DMS79 (cell line): ENCODE results near the gene FAM32A.

Source experiments
- DNase-seq: peaks from one replicate; lab custom pipeline; 2025; lab: John Stamatoyannopoulos, UW

The FAM32A gene

DNA sequence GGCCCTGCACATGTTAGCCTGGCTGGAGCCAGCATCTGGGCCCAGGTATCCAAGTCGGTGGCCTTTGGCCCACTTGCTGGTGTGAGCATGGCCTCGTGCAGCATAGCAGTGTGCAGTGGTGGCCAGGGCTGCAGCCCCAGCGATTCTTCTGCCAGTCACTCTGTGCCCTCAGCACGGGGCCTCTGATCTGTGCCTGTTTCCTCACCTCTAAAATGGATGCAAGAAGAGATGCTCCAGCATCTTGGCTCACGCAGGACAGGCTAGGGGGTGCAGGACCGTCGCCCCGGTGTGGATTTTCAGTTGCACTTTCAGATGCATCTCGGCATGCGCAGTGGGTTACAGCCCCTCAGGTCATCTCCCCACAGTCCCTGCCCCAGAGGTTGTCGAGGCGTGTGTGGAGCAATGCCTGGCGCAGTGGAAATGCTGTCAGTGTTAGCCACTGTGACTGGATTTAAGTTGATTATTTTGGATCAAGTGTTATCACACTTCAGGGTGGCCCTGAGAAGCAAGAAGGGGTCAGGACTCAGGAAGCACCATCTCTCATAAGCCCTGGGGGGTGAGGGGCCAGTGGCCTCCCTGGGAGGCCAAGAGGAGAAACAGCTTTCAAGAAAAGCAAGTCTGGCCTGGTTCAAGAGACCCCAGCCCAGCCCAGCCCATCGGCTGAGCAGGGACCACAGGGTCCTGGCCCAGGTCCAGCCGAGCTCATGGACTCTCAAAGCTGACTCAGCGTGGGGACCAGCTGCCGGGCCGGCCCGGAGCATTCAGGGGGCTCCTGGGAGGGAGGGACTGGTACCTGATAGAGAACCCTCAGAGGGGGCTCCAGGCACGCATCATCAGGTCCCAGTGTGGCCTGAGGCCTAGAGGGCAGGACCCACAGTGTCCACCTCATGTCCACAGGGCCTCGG lies 40.3 kb downstream of the FAM32A start:
- DNase-seq: no peak

DNA sequence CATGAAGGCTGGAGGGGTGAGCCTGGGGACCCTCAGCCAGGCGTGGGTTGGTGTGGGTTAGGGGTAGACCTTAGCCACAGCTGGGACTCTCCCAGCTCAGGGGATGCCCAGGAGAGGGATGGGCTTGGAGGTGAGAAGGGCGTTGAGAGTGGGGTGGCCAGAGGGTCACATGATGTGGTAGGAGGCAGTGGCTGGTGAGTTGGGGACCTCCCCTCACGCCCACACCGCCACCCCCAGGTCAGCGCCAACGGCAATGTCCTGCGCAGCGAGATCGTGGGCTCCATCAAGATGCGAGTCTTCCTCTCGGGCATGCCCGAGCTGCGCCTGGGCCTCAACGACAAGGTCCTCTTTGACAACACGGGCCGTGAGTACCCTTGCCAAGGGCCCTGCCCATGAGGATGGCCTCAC lies 41.0 kb downstream of the FAM32A start:
- no peak for DNase-seq

DNA sequence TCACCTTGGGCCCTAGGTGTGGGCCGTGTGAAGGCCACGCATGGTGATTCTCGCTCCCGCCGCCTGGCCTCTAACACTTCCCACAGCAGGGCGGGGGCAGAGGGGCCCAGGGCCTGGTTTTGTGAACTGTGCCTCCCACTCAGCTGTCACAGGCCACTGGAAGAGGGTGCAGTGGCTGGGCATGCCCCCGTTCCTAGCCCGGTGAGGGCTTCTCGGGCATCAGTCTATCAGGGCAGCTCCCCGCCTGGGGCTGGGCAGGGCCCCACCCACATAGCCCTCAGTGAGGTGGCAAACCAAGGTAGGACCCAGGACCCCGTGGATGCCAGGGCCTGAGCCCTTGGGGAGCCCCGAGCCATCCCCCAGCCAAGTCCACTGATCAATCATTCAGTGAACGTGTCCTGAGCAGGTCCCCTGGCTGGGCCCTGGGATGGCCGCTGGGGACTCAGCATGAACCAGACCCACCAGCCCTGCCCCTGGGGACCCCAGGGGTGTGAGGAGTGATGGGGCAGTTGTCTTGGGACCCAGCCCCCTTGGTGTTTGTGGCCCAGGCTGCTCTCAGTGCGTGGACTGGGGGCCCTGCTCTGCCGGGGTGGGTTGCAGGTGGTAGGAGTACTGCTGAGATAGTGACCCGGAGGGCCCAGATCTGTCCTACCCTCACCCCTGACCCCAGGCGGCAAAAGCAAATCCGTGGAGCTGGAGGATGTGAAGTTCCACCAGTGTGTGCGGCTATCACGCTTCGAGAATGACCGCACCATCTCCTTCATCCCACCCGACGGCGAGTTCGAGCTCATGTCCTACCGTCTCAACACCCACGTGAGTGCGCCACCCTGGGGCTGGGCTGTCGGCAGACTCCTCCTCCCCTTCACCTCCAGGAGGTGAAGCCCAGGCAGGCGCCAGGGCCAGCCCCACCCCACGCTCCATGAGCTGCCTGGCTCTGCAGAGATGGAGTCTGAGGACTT lies 41.9 kb downstream of the FAM32A start:
- DNase-seq: no peak

DNA sequence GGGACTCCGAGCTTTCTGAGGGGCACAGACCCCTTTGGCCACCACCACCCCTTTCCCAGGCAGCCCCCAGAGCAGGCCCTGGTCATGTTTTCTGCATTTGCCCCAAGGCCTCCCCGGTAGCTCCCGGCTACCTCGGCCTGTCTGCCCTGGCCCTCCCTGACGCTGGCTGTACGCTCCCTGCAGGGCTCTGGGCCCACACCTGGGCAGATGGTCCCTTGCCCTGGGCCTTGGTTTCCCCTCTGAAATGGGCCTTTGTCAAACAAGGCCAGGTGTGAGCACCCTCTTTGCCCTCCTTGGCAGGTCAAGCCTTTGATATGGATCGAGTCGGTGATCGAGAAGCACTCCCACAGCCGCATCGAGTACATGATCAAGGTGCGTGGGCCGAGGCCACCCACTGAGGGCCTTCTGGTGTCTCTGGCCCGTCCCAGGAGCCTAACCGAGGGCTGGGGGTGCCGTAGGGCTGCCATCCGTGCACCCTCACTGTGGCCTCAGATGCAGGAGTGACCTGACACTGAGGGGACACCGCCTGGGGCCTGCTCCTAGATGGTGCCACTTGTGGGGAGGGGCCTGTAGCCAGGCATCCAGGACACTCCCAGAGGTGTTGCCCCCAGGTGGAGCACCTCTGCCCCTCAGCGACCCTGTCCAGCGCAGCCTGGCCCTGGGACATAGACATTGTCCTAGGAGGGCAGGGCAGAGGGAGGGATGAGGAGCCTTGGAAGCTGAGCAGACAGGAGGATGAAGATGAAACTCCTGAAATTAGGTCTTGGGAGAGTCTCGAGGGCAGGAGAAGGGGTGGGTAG lies 42.8 kb downstream of the FAM32A start:
- no peak for DNase-seq

DNA sequence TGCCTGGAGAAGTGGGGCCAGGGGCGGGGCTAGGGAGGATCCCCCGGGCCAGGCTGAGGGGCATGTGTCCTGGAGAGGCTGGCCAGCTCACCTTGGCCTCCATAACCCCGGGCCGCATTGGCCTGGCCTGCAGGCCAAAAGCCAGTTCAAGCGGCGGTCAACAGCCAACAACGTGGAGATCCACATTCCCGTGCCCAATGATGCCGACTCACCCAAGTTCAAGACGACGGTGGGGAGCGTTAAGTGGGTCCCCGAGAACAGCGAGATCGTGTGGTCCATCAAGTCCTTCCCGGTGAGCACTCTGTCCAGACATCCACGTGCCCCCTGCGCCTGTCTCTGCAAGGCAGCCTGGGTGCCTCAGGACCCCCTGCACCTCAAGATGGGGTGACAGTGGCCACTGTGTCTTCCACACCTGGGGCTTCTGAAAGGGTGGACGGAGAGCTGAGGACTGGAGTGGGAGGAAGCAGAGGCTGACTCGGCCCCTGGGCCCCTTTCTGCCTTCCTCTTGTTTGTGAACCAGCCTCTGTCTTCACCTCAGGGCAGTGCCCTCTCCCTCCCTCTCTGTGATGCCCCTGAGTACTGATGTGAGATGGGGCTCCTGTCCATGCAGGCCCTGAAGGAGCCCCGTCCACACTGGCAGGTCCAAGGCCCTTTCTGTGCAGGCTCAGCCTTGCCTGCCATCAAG lies 43.6 kb downstream of the FAM32A start:
- DNase-seq: no peak

DNA sequence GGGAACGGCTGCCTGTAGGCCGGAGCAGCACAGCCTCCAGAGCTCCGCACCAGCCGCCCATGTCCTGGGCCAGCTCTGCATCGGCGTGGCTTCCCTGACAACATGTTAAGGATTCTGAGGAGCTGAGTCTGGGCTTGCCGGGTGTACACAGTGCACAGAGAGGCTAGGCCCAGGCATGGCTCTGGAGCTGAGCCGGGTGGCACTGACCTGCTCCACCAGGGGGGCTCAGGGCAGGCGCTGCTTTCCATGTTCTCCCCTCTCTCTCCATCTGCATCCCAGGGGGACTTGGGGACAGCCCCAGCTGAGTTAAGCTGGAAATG lies 44.1 kb downstream of the FAM32A start:
- DNase-seq: no peak

DNA sequence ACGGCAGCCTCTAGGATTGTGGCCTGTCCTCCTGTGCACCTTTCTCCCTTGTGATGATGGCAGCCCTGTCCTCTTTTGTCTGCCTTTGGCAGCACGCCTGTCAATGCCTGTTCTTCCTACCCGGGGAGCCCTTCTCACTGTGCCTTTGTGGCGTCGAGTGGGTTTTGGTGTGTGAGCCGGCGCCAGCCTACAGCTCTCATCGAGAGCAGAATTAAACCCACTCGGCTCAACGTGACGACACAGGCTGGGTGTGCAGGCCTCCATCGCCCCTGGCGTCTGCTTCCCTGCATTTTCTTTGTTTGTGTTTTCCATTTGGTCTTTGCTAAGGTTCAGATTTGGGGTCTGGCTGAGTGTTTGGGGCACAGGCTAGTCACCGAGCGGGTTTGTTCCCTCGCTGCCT lies 46.9 kb downstream of the FAM32A start:
- DNase-seq: no peak

DNA sequence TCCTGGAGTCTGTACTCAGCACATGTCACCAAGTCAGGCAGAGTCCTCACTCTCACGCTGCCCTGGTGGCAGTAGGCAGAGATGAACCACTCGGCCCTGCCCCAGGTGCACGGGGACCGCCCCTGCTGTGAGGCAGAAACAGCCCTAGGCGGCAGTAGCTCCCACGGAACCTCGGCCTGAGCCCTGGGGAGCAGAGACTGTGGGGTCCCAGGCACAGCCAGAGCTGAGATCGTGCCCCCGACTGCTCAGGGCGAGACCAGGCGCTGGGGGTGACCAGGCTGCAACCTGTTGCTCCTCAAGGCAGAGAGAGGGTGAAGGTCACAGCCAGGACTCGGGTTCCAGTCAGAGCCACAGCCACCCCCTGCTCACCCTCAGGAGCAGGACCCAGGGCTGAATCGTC lies 47.4 kb downstream of the FAM32A start:
- DNase-seq: no peak

DNA sequence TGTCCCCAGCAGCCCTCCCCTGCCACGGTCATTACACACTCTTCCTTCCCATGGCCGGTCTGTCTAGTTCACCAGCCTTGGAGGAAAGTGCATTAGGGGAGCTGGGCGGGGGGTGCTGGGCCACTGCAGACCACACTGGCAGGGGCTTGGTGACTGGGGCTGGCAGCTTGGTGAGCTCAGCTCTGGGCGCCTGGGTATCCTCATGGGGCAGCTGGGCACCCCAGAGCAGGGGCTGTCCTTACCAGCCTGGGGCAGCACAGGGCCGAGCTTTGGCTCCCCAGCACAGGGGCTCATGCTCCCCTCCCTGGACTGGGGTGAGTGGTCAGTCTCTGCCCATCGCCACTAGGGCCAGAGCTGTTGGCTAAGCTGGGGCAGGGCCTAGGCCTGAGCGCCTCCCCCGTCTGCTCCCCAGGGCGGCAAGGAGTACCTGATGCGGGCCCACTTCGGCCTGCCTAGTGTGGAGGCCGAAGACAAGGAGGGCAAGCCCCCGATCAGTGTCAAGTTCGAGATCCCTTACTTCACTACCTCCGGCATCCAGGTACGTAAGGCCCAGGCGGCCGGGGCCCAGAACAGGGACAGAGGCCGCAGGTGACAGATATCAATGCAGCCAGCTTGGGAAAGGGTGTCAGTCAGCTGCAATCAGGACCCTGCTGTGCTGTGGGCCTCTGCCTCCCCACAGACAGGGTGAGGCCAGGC lies 48.0 kb downstream of the FAM32A start:
- DNase-seq: no peak

DNA sequence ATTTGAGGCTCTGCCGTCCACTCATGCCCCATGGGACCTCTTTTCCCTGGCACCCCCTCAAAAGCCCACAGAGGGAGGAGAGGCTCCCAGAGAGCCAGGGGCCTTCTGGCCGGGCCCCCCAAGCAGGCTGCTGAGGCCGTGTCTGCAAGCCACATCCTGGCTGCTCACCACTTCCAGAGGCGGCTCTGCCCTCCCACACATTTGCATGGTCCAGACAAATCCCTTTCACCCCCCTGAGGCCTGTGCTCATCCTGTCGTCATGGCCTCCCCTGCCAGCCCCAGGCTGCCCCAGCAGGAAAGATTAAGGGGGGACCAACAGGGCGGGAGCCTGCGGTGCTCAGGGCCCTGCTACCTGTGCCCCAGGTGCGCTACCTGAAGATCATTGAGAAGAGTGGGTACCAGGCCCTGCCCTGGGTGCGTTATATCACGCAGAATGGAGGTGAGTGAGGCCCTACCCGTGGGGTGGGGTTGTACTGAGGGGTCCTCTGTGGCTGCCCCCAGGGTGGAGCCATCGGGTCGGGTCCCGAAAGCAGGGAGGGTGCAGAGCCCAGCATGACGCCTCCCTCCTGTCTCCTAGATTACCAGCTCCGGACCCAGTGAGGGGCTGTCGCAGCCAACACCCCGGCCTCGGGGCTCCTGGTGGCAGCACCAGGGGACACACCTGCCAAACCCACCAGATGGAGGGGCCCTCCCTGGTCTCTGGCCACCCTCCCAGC lies 48.8 kb downstream of the FAM32A start:
- no peak for DNase-seq

DNA sequence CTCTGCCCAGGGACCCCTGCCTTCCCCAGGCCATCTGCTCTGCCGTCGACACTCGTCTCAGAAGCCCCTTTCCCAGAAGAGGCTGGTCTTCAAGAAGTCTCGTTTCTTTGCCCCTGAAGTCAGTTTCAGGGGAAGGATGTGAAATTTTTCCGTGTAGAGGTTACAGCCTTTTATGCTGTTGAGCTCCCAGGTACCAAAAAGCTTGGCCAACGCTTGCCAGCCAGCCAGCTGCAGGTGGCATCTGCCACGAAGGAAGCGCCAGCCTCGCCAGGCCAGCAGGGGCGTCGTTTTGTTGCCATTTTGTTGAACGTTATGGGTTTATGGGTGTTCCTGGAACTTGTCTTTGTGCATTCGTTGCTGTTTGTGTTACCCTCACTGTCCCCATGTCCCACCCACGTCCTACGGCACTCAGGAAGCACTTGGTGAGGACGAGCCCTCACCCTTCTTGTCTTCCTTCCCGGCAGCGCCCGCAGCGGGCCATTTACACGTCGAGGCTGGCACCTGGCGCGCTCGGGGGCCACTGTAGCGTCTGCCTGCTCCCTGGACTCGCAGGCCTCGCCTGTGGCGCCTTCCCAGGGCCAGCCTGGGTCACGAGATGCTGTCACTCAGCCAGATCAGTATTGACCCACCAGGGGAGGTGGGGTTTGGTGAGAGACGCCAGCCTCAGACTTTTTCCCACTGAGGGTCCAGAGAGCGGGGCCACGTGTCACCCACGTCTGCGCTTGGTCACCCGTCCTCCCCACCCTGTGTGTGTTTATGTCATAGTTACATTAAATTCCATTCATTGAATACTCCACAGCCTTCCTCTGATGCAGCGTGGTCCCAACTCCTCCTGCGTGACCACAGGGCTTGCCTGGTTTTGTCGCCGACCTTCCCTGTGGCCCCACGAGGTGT lies 49.6 kb downstream of the FAM32A start:
- DNase-seq: no peak

DNA sequence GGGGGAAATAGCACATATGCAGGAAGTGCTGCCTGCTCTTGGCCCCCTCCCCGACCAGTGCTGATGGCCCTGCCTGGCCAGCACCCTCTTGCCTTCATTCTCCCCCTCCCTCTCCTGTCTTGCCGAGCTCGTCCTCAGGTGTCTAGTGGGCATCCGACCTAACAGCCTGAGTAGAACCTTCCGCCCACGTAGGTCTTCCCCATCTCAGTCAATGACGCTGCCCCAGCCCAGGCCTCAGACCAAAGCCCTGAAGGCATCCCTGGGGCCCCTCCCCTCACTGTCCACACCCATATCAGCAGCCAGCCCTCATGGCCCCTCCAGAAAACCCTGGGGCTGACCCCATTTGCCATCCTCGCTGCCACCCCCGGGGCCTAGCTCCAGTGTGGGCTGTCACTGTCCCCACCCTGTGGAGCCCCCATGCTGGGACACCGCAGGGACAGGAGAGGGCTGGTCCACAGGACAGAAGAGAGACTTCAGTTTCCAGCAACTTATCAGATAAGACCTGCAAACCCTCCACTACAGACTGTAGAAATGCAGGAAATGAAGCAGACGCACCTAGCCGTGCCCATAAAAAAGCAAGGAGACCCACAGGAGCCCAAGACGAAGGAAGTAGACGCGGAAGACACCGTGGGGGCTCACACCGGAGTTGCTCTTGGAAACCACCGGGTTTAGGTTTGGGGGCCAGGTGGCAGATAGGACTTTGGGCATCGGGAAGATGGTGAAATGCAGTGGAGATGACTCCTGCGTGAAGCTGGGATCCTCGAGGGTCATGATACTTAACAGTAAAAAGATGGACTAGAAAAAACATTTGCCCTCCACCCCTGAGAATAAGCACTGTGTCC lies 50.8 kb downstream of the FAM32A start:
- no peak for DNase-seq
